Measurements from ENCODE around the gene ERCC6L.

ERCC6L gene, protein sequence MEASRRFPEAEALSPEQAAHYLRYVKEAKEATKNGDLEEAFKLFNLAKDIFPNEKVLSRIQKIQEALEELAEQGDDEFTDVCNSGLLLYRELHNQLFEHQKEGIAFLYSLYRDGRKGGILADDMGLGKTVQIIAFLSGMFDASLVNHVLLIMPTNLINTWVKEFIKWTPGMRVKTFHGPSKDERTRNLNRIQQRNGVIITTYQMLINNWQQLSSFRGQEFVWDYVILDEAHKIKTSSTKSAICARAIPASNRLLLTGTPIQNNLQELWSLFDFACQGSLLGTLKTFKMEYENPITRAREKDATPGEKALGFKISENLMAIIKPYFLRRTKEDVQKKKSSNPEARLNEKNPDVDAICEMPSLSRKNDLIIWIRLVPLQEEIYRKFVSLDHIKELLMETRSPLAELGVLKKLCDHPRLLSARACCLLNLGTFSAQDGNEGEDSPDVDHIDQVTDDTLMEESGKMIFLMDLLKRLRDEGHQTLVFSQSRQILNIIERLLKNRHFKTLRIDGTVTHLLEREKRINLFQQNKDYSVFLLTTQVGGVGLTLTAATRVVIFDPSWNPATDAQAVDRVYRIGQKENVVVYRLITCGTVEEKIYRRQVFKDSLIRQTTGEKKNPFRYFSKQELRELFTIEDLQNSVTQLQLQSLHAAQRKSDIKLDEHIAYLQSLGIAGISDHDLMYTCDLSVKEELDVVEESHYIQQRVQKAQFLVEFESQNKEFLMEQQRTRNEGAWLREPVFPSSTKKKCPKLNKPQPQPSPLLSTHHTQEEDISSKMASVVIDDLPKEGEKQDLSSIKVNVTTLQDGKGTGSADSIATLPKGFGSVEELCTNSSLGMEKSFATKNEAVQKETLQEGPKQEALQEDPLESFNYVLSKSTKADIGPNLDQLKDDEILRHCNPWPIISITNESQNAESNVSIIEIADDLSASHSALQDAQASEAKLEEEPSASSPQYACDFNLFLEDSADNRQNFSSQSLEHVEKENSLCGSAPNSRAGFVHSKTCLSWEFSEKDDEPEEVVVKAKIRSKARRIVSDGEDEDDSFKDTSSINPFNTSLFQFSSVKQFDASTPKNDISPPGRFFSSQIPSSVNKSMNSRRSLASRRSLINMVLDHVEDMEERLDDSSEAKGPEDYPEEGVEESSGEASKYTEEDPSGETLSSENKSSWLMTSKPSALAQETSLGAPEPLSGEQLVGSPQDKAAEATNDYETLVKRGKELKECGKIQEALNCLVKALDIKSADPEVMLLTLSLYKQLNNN

DNA sequence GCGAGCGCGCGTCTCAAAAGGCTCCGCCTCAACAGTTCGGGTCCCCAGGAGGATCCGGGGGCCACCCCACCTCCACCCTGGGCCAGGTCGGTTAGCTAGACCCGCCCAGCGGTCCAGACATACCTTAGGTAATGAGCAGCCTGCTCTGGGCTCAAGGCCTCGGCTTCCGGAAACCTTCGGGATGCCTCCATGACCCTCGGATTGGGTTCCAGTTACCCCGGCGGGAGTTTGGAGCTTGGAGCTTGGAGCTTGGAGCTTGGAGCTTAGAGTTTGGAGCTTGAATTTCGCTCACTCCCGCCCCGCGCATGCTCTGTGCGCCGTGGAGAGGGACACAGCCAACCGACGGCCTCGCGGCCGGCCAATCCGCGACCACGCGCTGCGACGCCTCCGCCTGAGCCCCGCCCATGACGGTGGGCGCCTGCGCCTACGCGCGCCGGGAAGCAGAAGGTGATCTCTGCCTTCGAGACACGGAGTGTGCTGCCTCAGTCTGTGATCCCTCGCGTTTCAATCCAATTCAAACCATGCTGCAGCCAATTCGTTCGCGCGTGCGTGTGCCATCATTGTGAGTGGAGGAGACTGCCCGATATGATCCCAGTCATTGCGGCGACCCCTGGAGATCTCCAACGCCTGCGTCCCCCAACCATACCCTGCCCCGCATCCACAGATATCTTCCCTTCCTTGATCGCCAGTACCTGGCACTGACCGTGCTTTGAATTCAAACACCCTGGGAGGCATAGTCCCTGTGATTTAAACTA is at the start of gene ERCC6L:
TSS of gene ERCC6L (minus strand) at position 307 of the 755 bp plus-strand sequence. CDS start at position 191, 116 bp downstream.
- DNase-seq, result peak; percentile 56 to 64

DNA sequence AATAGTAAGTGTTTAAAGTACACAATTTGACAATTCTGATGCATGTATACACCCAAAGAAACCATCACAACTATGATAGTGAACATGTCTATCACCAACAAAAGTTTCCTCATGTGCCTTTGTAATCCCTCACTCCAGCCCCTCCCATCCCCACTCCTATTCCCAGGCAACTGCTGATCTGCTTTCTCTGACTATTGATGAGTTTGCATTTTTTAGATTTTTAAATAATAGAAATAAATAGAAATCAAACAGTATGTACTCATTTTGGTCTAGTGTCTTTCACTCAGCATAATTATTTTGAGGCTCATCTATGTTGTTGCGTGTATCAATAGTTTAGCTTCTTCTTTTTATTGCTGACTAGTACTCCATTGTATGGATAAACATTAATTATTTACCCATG is 43.5 kb upstream of the ERCC6L start:
- DNase-seq, result no peak

DNA sequence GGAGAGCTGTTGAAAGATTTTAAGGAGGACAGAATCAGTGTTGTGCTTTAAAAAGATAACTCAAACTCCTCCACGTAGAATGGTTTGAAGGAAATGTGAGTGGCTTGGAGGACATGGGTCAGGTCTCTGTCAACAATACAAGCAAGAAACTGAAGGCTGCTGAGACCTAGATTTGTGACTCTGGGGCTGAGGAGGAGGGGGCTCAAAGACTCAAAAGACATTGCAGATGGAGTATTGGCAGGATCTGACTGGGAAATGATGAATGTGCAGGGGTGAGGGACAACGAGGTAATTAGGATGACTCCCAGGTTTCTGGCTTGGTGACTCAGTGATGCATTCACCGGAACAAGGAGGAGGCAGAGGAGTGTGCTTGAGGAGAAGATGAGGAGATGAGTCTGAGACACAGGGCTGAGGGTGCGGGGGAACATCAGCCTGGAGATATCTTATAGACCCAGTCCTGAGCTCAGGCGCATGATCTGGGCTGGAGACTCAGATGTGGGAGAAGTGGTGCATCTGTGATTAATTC is 41.6 kb upstream of the ERCC6L start:
- DNase-seq, result no peak

DNA sequence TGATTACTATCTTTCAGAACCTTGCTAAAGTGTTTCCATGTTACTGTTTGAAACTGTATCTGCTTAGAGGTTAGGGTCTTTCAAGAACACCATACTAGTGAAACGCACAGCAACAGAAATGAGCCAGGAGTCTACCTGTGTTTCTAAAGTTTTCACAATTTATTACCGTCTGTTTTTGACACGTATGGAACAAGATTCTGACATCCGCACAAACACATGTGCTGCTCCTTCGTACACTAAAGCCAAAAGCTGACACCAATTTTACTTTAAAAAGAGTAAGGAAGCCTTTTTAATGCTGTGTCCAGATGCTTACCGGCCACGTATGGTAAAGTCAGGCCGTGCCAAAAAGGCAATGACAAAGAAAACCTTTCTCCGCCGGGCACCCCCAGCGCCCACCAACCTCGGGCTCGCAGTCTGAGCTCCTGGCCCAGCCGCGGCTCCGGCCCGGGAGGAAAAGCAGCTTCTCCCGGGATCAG is 37.7 kb upstream of the ERCC6L start:
- no peak for DNase-seq

DNA sequence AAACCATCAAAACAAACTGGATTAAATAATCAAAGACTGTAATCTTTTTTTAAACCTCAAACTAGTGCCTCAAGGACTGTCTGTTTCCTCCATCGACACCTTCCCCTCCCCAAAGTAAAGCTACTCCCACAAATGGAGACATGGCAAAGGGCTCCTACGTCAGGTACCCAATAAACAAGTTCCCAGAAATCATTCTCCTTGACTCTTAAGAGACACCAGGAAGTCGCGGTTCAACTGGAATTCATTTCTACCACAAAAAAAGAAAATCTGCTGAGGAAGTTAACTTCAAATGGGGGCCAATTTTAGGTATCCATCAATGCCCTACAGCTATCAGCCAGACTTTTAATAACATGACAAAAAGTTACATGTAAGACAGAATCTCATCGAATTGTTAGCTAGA is 35.7 kb upstream of the ERCC6L start:
- no peak for DNase-seq

DNA sequence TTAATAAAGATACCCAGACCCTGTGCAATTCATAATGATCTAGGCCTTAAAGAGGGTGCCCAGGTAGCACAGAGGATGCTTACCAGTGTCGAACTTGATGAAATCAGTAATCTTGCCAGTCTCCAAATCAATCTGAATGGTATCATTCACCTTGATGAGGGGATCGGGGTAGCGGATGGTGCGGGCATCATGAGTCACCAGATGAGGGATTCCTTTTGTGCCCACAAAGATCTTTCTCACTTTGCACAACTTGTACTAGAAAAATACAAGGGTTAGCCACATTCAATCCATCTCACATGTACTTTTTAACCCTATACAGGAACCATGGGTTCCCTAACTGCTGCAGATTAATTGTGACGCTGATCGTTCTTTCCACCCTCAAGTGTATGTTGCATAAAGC is 34.9 kb upstream of the ERCC6L start:
- no peak for DNase-seq

DNA sequence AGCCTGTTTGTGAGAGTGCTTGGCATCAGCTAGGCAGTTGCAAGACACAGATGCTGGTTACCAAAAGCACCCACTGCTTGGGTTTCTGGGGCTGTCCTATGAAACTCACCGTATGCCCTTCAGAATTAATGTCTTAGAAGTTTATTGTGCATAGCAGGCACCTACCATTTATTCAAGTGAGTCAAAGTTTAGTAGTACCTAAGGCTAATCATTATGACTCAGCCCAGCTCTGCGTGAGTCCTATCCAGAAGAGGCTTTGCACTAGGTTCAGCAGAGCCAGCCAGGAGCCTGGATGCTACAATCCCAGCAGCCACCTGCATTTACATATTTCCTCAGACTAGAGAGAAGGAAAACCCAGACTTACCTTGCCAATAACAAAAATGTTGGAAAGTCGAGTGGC is 34.0 kb upstream of the ERCC6L start:
- no peak for DNase-seq

DNA sequence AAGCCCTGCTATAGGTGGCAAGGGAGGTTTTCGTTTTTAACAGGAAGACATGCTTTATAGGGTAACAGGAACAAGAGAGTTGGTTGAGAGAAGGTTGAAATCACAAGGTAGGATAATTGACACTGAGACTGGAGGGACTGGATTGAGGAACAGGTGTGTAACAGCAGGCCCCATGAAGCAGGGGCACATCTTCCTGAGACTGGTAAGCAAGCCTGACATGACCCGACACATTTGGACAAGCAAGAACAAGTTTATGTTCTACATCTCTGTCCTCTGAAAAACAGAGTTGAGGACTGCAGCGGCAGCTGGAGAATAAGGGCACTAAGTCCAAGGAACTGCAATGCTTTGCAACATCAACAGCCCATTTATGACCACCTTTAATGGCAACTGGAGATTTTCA is 33.0 kb upstream of the ERCC6L start:
- no peak for DNase-seq

DNA sequence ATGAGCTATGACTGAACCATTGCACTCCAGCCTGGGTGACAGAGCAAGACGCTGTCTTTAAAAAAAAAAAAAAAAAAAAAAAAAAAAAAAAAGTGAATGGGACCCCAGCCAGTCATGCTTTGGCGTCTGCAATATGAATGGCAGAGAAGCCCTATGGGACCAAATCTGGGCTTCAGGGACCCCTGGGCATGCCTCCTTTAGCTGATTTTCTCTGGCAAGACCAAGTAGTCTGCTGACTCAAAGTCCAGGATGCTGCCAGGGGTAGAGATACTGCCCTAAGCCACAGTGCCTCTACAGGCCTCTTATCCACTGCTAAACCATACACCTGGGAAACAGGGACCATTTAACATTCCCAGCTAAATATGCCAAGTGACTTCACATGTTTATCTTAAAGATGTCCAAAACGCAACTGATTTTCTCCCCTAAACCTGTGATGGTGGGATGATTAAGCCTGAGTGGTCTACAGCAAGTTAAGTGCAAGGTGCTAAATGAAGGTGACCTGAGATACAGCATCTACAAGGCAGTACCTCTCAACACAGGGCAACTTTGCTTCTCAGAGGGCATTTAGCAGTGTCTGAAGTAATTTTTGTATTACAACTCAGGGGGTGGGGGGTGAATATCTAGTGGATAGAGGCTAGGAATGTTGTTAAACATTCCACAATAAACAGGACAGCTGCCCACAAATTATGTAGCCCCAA is 32.4 kb upstream of the ERCC6L start:
- DNase-seq, result no peak

DNA sequence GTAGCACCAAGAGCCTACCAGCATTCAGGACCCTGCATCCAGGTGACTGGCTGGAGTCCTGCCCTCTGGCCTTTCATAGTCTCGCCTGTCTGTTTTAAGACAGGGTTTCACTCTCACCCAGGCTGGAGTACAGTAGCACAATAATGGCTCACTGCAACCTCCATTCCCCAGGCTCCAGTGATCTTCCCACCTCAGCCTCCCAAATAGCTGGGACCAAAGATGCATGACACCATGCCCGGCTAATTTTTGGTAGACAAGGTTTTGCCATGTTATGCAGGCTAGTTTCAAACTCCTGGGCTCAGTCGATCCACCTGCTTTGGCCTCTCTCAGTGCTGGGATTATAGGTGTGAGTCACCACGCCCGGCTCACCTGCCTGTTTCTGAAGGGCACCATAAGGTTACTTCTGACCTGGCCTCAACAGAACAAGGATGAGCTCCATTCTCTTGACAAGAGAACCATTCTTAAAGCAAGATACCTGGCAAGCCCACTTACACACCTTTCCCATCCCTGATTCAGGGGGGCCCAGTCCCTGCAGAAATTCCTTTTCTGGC is 31.6 kb upstream of the ERCC6L start:
- no peak for DNase-seq

DNA sequence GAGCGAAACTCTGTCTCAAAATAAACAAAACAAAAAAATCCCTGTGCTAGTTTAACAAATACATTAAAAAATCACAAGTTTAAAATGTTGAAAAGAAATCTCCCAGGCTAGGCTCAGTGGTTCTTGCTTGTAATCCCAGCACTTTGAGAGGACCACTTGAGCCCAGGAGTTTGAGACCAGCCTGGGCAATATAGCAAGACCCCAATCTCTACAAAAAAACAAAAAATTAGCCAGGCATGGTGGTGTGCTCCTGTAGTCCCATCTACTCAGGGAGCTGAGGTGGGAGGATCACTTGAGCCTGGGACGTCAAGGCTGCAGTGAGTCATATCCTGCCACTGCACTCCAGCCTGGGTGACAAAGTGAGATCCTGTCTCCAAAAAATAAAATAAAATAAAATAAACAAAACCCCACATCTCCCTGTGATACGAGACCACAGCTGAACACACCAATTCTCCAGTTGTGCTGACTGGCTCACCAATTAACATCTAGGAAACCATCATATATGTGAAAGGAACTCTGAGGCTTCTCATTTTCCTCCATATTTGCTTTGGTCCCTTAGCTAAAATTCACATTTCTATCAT is 30.9 kb upstream of the ERCC6L start:
- DNase-seq, result no peak

DNA sequence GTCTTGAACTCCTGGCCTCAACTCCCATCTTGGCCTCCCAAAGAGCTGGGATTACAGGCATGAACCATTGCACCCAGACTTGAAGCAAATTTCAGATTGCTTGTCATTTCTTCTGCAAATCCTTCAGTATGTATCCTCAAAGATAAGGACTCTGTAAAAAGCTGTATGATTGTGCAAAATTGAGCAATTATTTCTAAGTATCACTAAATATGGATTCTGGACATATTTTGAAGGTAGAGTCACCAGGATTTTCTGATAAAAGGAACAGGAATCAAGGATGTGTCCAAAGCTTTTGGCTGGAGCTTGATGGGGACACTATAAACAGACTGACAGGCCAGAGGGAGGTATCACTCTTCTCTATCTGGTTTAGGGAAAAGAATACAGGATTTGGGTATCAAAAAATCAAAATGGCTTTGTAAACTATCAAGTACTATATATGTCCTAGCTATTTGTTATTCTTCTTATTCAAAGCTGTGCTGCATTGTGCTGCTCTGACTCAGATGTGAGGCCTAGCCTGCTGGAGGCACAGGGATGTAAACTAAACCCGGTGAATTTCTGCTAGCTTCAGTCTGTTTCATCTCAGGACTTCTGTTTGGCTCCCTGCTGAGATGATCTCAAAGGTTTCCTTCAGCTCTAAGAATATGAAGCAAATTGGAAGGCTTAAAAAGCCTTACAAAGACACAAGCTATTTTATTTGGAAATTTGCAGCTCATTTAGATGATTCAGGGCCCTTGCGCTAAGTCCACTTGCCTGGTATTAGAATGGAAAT is 30.0 kb upstream of the ERCC6L start:
- no peak for DNase-seq

DNA sequence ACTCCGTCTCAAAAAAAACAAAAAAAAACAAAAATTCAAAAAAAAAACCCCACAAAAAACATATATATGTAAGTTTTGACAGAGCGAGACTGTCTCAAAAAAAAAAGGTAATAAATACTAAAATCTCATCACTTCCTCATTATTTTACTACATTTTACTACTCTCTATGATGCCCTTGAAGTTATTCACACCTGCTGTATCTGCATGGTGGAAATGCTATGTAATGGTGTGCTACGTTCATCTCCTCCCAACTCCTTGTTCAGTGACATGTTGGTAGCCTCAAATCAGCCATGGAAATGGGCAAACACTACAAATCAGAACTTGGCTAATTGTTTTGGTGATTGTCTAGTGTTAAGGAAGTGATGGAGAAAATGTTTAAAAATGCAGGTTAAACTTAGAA is 26.4 kb upstream of the ERCC6L start:
- no peak for DNase-seq

DNA sequence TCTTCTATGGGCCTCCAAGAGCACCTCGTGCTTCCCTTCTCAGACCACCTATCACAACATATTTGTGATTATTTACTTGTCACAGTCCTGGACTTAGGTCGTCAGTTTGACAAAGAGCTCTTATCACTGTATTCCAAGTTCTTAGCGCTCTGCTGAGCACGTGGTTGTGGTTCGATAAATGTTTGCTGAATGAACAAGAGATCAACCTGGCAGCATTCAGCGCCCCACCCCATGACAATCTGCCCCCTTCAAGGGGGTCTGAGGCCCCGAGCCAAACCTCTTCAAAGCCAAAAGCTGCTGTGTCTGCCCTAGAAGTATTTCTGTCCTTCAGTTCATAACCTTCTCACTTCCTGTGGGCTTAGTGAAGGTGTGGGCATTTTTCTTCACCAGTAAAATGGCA is 23.2 kb upstream of the ERCC6L start:
- DNase-seq, result no peak

DNA sequence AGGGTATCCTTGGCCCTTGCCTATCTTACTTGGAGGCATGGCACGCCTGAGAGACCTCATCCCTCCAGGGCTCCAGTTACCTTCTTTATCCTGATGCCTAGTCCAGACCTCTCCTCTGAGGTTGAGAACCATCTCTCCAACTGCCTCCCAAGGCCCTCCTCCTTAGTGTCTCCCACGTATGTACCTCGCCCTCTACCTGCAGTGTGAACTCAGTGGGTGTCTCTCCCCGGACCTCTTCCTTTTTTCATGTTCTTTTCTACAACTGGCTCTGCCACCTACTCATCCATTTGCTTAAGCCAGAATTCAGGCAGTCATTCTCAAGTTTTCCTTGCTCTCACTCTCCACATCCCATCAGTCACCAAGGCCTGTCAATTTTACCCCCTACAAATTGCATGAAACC is 21.6 kb upstream of the ERCC6L start:
- DNase-seq, result no peak

DNA sequence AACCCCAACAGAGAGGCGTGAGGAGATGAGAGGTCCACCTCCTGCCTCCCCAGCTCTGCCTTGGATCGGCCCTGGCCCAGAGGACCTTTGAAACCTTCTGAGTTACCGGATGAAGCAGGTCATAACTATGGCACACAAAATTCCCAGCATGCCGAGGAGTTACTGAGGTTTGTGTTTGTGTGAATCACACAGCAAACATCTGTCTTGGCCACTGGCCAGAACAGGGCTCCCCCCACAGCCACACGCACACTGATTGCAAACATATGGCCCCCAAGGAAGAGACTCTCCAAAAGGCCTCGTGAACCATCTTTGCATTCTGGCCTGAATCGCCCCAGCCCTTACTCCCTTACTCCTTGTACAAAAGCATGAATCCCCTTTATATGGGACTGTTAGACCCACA is 19.3 kb upstream of the ERCC6L start:
- no peak for DNase-seq

DNA sequence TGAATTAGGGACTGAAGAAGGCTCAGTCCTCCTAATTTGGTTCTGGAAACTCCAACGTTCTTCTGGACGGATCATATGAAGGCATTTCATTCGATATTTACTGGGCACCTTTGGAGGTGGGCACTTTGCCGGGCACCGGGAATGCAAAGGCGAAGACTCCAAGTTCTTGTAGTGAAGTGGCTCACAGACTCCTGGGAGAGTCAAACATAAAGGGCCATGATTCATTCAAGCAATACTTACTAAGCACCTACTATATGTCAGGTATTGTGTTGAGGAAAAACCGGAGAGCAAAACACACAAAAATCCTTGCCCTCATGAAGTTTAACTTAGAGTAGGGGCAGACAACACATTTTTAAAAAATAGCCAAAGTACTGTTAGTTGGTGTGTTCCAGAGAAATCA is 17.0 kb upstream of the ERCC6L start:
- DNase-seq, result no peak

DNA sequence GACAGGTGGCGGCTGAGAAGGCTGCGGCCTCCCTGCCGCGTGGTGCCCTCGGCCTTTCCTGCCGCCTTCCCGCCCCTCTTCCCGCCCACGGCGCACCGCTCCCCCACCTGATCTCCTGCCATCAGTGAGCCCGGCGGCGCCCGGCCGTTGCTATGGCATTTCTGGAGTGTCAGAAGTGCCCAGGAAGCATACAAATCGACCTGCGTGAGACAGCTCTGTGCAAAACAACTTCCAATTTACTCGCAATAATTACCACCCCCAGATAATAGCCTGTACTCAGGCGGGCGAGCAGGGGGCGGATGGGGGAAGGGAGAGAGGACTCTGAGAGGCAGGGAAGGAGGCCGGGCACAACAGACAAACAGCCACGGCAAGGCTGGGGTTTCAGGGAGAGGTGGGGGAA is 16.6 kb upstream of the ERCC6L start:
- DNase-seq, result no peak

DNA sequence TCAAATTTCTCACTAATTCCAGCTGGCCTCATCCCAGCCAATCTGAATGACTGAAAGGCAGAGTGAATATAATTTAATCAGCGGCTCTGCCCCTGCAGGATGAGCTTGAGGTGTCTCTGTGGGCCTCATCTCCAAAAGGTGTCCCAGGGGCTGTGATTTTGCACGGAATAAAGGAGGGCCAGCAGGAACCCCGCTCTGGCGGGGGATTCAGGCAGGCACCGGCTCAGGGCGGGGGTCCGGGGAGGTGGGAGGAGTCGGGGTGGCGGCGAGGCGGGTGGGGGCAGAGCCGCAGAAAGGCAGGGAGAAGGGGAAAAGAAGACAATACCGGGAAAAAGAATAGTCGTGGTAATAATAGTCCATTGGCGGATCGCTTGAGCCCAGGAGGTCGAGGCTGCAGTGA is 16.0 kb upstream of the ERCC6L start:
- DNase-seq, result no peak

DNA sequence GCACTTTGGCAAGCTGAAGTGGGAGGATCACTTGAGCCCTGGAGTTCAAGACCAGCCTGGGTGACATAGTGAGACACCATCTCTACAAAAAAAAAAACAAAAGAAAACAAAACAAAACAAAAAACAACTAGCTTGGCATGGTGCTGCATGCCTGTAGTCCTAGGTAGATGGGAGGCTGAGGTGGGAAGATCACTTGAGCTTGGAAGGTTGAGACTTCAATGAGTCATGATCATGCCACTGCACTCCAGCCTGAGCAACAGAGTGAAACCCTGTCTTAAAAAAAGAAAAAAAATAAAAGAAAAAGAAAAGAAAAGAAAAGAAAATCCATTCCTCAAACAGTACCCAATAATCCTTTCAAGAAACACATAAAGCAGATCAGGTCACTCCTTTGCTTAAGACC is 14.9 kb upstream of the ERCC6L start:
- no peak for DNase-seq
